B cell (primary cell): ENCODE measurements around the gene KIR3DL2. TPM values are rescaled to one million over a fixed set of nuclear protein-coding genes. Genes with fewer than 3 reads are reported as not detected.

Experiments used
- ATAC-seq: fragments of 200-7000 bp; cut with Tn5 transposase; one replicate; pipeline ENCODE4 v1.10.0; 2021; ENCODE audit warnings: low read depth, mild to moderate bottlenecking, moderate number of reproducible peaks, moderate library complexity
- CTCF ChIA-PET: fragments of 350-600 bp; sonication (Branson Sonifier 250); formaldehyde crosslinking; loops from one replicate; lab custom pipeline; 2021; ENCODE audit warnings: antibody characterized with exemption, inconsistent platforms; lab: Charles Lee
- POLR2A ChIA-PET: fragments of 350-600 bp; sonication (Branson Sonifier 250); formaldehyde crosslinking; loops from one replicate; lab custom pipeline; 2021; ENCODE audit warnings: antibody characterized with exemption; lab: Charles Lee
- DNase-seq: peaks from one replicate; pipeline ENCODE4 v3.0.0; 2013
- H2AFZ ChIP-seq: 2 replicates; pipeline ENCODE4 v1.6.1; 2012; ENCODE audit warnings: mild to moderate bottlenecking, low read depth, low read length; ENCODE audit not compliant: insufficient read depth, poor library complexity, severe bottlenecking
- H3K27ac ChIP-seq, 2 donors: 1 replicate in 1 of 2; 2 replicates in 1 of 2; pipeline ENCODE4 v1.5.1; 2012 to 2013; ENCODE audit warnings: low read length in 2 of 2, mild to moderate bottlenecking in 2 of 2, moderate library complexity in 1 of 2
- H3K27me3 ChIP-seq, 4 experiments: fragments of 200-600 bp in 1 of 4; sonication (generic) in 1 of 4; replicated peaks in 1 of 4; 1 replicate in 2 of 4; 2 replicates in 2 of 4; pipeline versions ENCODE4 v1.6.1 to v1.7.0; 2013 to 2016; ENCODE audit warnings: low read length in 3 of 4, mild to moderate bottlenecking in 2 of 4, mixed read lengths in 1 of 4, moderate library complexity in 1 of 4; ENCODE audit not compliant: insufficient read depth in 4 of 4, control insufficient read depth in 3 of 4; ENCODE audit errors: control extremely low read depth in 1 of 4
- H3K36me3 ChIP-seq, 2 experiments: replicated peaks in 1 of 2; 1 replicate in 1 of 2; 2 replicates in 1 of 2; pipeline versions ENCODE4 v1.6.1 to v1.7.1; 2013; ENCODE audit warnings: low read length in 1 of 2; ENCODE audit not compliant: insufficient read depth in 2 of 2, control insufficient read depth in 1 of 2; ENCODE audit errors: control extremely low read depth in 1 of 2, extremely low read depth in 1 of 2
- H3K4me1 ChIP-seq, 2 donors: fragments of 200-600 bp in 1 of 2; sonication (generic) in 1 of 2; 1 replicate in 1 of 2; 2 replicates in 1 of 2; pipeline versions ENCODE4 v1.5.1 to v1.6.1; 2013 to 2017; ENCODE audit warnings: low read length in 2 of 2; ENCODE audit not compliant: control insufficient read depth in 2 of 2, insufficient read depth in 2 of 2
- H3K4me2 ChIP-seq: replicated peaks from 2 replicates; pipeline ENCODE3; 2012; ENCODE audit warnings: mild to moderate bottlenecking, low read depth, low read length; ENCODE audit not compliant: poor library complexity, severe bottlenecking
- H3K4me3 ChIP-seq, 5 experiments: fragments of 200-600 bp in 1 of 5; sonication (generic) in 1 of 5; 1 replicate in 3 of 5; 2 replicates in 2 of 5; pipeline versions ENCODE4 v1.5.1 to v1.7.0; 2011 to 2016; ENCODE audit warnings: low read length in 4 of 5, mild to moderate bottlenecking in 4 of 5, low read depth in 2 of 5, control low read depth in 1 of 5, moderate library complexity in 1 of 5; ENCODE audit not compliant: insufficient read depth in 1 of 5; ENCODE audit errors: control extremely low read depth in 1 of 5, extremely low read depth in 1 of 5
- H3K79me2 ChIP-seq: fragments of 200-600 bp; sonication (generic); one replicate; pipeline ENCODE4 v1.6.0; 2016; ENCODE audit warnings: low read length; ENCODE audit not compliant: control insufficient read depth, insufficient read depth
- H3K9ac ChIP-seq: fragments of 200-600 bp; sonication (generic); 2 replicates; pipeline ENCODE4 v1.6.1; 2017; ENCODE audit warnings: mild to moderate bottlenecking, low read length, moderate library complexity
- H3K9me3 ChIP-seq, 3 donors: one replicate each; pipeline versions ENCODE4 v1.6.1 to v1.7.1; 2013; ENCODE audit warnings: low read length in 2 of 3; ENCODE audit not compliant: control insufficient read depth in 2 of 3, insufficient read depth in 1 of 3; ENCODE audit errors: control extremely low read depth in 1 of 3
- H4K20me1 ChIP-seq: 2 replicates; pipeline ENCODE4 v1.6.0; 2012; ENCODE audit warnings: mild to moderate bottlenecking, low read length; ENCODE audit not compliant: insufficient read depth, control insufficient read depth, poor library complexity, severe bottlenecking
- H3K27ac Mint-ChIP-seq: one replicate; pipeline ENCODE4 v1.8.0; 2021; ENCODE audit warnings: mixed read lengths
- H3K27me3 Mint-ChIP-seq: one replicate; pipeline ENCODE4 v1.8.0; 2021; ENCODE audit warnings: mixed read lengths
- H3K4me1 Mint-ChIP-seq: one replicate; pipeline ENCODE4 v1.8.0; 2021; ENCODE audit warnings: mixed read lengths
- H3K4me3 Mint-ChIP-seq: one replicate; pipeline ENCODE4 v1.8.0; 2021; ENCODE audit warnings: mixed read lengths
- H3K9me3 Mint-ChIP-seq: one replicate; pipeline ENCODE4 v1.8.0; 2022; ENCODE audit warnings: mixed read lengths; ENCODE audit not compliant: insufficient read depth
- EZH2 ChIP-seq: IDR thresholded peaks from 2 replicates; pipeline ENCODE4 v1.6.1; 2012; ENCODE audit warnings: borderline replicate concordance, low read depth, mild to moderate bottlenecking, moderate library complexity, low read length; ENCODE audit not compliant: insufficient read depth, poor library complexity, severe bottlenecking
- WGBS: methylation state at CpG from one replicate; pipeline ENCODE4 v1.1.5; 2013; ENCODE audit warnings: missing lambda C conversion rate; ENCODE audit not compliant: insufficient coverage; 5-methylcytosine and 5-hydroxymethylcytosine counted together
- intact Hi-C: fragments of 100-400 bp; cut with micrococcal nuclease; formaldehyde crosslinking; loops from one replicate; pipeline ENCODE4 v1.10.0; 2022
- polyA plus RNA-seq: library from polyadenylated mRNA; depleted of rRNA; stranded (reverse); fragments of >200 nt; gene quantifications from 2 replicates; pipeline ENCODE4 v1.2.3, GENCODE V29; 2012
- total RNA-seq, 2 donors: library from RNA; stranded (reverse); fragments of 120-200 nt in 1 of 2; gene quantifications; 1 replicate in 1 of 2; 2 replicates in 1 of 2; pipeline versions ENCODE4 v1.2.3 to v1.2.4, GENCODE V29; 2013 to 2022
- TF ChIP-seq, protein P1 (sequence below): fragments of 200-600 bp; IDR thresholded peaks from one replicate; pipeline ENCODE4 v1.8.0; 2022; ENCODE audit warnings: antibody characterized with exemption, mild to moderate bottlenecking

KIR3DL2 gene
- total and polyA plus RNA-seq, 2 donors (not counting 1 experiment from before 2014, with no cell fraction given) = 0.17 to 0.30 TPM

DNA sequence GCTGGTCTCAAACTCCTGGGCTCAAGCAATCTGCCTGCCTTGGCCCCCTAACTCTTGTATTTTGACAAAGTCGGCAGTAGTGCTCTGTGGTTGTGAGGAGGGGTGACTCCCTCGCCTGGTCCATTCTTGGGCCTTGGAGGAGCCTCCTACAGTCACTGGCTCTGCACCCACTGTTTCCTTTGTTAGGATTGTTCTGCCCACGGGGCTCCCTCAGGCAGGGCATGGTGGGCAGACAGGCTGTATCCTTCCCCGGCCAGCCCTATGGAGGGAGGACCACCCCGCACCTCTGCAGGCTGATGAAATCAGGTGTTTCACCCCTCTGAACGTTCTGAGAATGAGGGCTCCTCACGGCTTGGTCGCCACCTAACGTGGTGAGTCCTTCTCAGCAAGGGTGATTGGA lies 33.0 kb downstream of the KIR3DL2 start:
- Histone ChIP-seq H4K20me1 (no peaks in the 10 kb centered on the region), H3K4me1 (peaks cover 0 to 3% of the 10 kb centered on the region in 2 donors), H3K4me3 (no peak overlapping the region), H3K27ac (no peak overlapping the region), H3K9ac (no peak overlapping the region), H3K79me2 (no peaks in the 10 kb centered on the region), H2AFZ (peak overlapping the region; percentile 40), H3K27me3 (peaks cover 0 to 23% (median 6%) of the 10 kb centered on the region in 4 experiments), H3K4me2 (peak overlapping the region; percentile 24), H3K36me3 (no peaks in the 10 kb centered on the region), H3K9me3 (peaks cover 0 to 12% (median 0%) of the 10 kb centered on the region in 3 donors)
- 81% methylated on average over 8 of the region's 9 CpGs for WGBS
- Mint-ChIP-seq H3K27ac (no peak overlapping the region), H3K27me3 (peaks cover 27% of the 10 kb centered on the region), H3K4me3 (no peak overlapping the region), H3K9me3 (no peaks in the 10 kb centered on the region), H3K4me1 (no peaks in the 10 kb centered on the region)
- DNase-seq (no peak), ATAC-seq (no peak)
- ChIA-PET CTCF (no interaction called here), POLR2A (no interaction called here)
- intact Hi-C loops = no loop called here
- TF ChIP-seq, protein P1, sequence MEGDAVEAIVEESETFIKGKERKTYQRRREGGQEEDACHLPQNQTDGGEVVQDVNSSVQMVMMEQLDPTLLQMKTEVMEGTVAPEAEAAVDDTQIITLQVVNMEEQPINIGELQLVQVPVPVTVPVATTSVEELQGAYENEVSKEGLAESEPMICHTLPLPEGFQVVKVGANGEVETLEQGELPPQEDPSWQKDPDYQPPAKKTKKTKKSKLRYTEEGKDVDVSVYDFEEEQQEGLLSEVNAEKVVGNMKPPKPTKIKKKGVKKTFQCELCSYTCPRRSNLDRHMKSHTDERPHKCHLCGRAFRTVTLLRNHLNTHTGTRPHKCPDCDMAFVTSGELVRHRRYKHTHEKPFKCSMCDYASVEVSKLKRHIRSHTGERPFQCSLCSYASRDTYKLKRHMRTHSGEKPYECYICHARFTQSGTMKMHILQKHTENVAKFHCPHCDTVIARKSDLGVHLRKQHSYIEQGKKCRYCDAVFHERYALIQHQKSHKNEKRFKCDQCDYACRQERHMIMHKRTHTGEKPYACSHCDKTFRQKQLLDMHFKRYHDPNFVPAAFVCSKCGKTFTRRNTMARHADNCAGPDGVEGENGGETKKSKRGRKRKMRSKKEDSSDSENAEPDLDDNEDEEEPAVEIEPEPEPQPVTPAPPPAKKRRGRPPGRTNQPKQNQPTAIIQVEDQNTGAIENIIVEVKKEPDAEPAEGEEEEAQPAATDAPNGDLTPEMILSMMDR = no peak

DNA sequence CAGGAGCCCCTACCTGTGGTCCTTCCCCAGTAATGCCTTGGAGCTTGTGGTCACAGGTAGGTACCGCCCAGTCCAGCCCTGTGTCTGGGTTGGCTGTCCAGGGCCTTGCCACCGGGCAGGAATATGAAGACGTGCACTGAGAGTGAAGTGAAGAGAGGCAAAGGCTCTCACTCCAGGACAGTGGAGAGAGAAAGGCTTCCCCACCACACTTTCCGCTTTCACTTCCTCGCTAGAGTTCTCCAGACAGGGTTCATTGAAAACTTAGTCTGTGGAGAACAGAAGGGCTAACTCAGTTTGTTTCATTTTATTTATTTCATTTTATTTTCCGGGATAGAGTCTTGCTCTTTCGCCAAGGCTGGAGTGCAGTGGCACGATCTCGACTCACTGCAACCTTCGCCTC lies 38.0 kb downstream of the KIR3DL2 start:
- intact Hi-C loops = no loop called here
- TF ChIP-seq, protein P1 = no peak
- no peak for TF ChIP-seq EZH2
- Mint-ChIP-seq H3K4me3 (no peak overlapping the region), H3K27ac (no peak overlapping the region), H3K4me1 (no peaks in the 10 kb centered on the region), H3K9me3 (no peaks in the 10 kb centered on the region), H3K27me3 (peaks cover 8% of the 10 kb centered on the region)
- H2AFZ ChIP-seq = no peak overlapping the region
- H3K4me2 ChIP-seq = no peak overlapping the region
- POLR2A ChIA-PET = no interaction called here
- H4K20me1 ChIP-seq = no peaks in the 10 kb centered on the region
- no peaks in the 10 kb centered on the region for H3K79me2 ChIP-seq
- DNase-seq (no peak), ATAC-seq (no peak)
- 98% methylated on average over 8 of the region's 10 CpGs for WGBS
- CTCF ChIA-PET = no interaction called here
- peaks cover 0 to 4% (median 0%) of the 10 kb centered on the region in 4 experiments for H3K27me3 ChIP-seq
- no peak overlapping the region for H3K4me3 ChIP-seq
- no peaks in the 10 kb centered on the region for H3K36me3 ChIP-seq
- H3K27ac ChIP-seq = no peak overlapping the region
- H3K4me1 ChIP-seq = no peaks in the 10 kb centered on the region
- no peak overlapping the region for H3K9ac ChIP-seq
- peaks cover 0 to 2% (median 0%) of the 10 kb centered on the region in 3 donors for H3K9me3 ChIP-seq
